Omental fat pad (tissue), 4 donors: ENCODE data around the gene VPS11. TPM values are rescaled to one million over a fixed set of nuclear protein-coding genes. Genes with fewer than 3 reads are reported as not detected.
"Not testable (repeated sequence)": the region's sequence is repeated elsewhere in the genome, so short reads cannot be mapped to it uniquely, and the experiment has no call there.

Experiments
- ATAC-seq: fragments of 150-250 bp; one replicate; pipeline ENCODE4 v1.9.1; 2016; ENCODE audit warnings: mild to moderate bottlenecking, moderate library complexity; ENCODE audit not compliant: low FRiP score
- DNase-seq: peaks from one replicate; pipeline ENCODE4 v3.0.0-alpha.2; 2019; ENCODE audit warnings: low spot score
- total RNA-seq, 4 donors: library from RNA; depleted of rRNA; stranded (reverse); fragments of >200 nt; gene quantifications; one replicate each; pipeline ENCODE4 v1.1.0, GENCODE V29; 2016
- TF ChIP-seq, protein P1 (sequence below), 3 donors: fragments of 450-650 bp; IDR thresholded peaks; one replicate each; pipeline ENCODE4 v1.5.1; 2016 to 2017; ENCODE audit warnings: antibody characterized with exemption in 3 of 3, mild to moderate bottlenecking in 3 of 3, moderate library complexity in 2 of 3

Gene VPS11
- total RNA-seq, 4 donors from 2014 or later, result 31.5 to 39.2 (median 32.7) TPM

DNA sequence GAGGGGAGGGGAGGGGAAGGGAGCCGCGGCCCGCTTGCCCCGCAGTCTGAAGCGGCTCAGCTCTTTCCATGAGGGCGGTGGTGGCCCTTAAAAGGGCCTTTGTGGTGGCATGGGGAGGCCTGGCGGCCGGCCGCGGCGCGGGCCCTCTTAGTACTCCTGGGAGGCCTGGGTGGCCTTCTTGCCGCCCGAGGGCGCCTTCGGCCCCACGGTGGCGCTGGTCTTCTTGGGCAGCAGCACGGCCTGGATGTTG, 27.1 kb downstream of the VPS11 start:
- no peak for DNase-seq
- peak; percentile 75 for ATAC-seq
- TF ChIP-seq, protein P1, sequence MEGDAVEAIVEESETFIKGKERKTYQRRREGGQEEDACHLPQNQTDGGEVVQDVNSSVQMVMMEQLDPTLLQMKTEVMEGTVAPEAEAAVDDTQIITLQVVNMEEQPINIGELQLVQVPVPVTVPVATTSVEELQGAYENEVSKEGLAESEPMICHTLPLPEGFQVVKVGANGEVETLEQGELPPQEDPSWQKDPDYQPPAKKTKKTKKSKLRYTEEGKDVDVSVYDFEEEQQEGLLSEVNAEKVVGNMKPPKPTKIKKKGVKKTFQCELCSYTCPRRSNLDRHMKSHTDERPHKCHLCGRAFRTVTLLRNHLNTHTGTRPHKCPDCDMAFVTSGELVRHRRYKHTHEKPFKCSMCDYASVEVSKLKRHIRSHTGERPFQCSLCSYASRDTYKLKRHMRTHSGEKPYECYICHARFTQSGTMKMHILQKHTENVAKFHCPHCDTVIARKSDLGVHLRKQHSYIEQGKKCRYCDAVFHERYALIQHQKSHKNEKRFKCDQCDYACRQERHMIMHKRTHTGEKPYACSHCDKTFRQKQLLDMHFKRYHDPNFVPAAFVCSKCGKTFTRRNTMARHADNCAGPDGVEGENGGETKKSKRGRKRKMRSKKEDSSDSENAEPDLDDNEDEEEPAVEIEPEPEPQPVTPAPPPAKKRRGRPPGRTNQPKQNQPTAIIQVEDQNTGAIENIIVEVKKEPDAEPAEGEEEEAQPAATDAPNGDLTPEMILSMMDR (IDR thresholded peaks at IDR 0.05), result peak in 1 of 3 donors; percentile 18

DNA sequence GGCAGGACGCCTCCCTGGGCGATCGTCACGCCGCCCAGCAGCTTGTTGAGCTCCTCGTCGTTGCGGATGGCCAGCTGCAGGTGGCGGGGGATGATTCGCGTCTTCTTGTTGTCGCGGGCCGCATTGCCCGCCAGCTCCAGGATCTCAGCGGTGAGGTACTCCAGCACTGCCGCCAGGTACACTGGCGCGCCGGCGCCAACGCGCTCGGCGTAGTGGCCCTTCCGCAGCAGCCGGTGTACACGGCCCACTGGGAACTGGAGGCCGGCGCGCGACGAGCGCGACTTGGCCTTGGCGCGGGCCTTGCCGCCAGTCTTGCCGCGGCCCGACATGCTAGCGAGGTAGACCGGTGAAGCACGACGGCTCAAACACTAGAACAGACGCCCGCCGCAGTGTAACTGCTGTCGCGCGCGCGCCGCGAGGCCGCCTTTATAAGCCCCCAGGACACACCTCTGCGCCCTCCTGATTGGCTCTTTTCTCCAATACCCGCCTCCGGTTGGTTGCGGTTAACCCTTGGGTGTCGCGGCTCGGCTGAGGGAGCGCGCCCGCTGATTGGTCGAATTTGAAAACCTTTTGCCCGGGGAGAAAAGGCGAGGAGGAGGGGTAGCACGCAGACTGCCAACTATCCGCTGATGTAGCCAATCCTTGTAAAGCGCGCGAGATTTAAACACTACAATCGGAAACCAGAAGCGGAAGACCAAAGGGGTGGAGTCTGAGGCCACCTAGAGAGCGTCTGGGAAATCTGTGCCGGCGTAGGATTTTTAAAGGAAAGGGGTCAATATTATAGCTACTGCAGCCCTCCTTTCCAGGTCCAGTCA, 27.7 kb downstream of the VPS11 start:
- peak; percentile 92 for ATAC-seq
- TF ChIP-seq, protein P1 (IDR thresholded peaks at IDR 0.05), result no peak

DNA sequence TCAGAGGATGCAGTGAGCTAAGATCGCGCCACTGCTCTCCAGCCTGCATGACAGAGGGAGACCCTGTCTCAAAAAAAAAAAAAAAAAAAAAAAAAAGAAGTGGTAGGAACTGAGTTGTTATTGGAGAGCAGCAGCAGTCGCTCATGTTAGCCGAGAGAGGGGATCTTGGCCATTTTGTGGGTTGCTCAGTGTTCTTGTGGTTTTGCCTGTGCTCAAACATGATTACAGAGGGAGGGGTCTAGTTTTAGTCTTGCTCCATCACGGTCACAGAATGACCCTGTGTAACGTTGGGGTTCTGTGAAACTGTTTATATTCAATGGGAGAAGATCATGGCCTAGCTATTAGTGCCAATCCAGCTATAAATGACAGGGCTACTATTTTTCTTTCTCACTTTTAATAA, 32.1 kb downstream of the VPS11 start:
- TF ChIP-seq, protein P1 (IDR thresholded peaks at IDR 0.05), result no peak
- ATAC-seq, result no peak
- DNase-seq, result no peak

More for the DNA sequence above, 27.7 kb downstream of the VPS11 start:
- peak; percentile 97 for DNase-seq

DNA sequence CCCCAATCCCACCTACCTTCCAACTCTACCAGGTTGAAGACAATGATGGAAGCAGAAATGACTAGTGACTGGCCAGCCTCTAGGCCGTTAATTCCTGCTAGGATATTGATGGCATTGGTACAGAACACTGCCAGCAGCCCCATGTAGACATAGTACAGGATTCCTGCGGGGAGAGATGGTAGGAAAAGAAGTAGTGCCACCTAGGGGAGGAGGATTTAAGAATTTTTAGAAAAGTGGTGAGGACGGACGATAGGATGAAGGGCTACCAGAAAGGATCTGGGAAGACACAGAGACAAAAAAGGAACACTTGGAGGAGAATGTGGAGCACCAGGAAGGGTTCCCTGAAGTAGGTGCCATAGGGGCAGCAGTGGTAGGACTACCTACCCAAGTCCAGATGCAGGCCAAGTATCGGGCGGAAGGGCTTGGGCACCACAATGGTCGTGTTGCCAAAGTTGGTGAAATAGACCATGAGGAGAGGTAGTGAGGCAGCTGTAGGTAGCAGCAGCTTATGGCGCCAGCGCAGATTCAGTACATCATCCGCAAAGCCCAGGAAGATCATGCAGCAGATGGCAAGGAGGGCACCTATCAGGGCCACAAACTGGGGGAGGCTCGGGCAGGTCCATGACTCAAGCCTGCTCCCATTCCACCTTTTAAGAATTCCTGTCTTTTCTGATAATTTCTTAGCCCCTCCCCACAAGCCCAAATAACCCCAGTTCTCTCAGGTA, 32.8 kb downstream of the VPS11 start:
- DNase-seq, result no peak
- TF ChIP-seq, protein P1 (IDR thresholded peaks at IDR 0.05), result no peak

DNA sequence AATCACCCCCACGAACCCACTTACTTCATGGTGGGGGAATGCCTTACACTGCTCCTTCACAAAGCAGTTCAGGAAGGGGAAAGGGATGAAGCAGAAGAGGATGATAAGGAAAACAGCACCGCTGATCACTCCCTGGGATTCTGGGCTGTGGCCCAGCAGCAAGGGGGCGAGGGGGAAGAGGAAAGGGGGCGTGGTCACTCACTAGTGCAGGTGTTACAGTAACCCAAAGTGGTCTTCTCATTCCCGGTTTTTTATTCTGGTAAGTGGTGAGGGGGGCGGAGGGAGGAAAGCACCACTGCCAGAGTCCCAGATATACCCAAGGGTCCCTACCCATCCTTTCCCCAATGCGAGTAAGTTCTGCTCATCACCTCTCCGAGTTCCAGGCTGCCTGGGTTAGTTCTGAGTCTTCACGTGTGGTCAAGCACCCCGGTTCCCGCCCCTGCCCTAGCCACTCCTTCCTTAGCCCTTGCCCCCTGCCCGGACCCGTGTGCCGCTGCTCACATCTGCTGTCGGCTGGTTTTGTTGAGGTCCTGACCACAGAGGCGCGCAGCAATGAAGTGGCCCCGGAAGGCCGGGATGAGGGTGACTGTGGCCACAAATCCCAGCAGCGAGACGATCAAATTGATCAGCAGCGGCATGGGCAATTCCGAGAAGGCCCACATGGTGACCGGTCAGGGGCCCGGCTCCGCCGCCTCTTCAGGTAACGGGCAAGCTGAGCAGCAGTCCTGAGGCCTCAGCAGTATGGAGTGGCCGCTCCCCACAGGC, 33.6 kb downstream of the VPS11 start:
- peak; percentile 37 for ATAC-seq
- TF ChIP-seq, protein P1 (IDR thresholded peaks at IDR 0.05), result no peak
- DNase-seq, result no peak

More for the DNA sequence above, 32.8 kb downstream of the VPS11 start:
- ATAC-seq, result no peak

DNA sequence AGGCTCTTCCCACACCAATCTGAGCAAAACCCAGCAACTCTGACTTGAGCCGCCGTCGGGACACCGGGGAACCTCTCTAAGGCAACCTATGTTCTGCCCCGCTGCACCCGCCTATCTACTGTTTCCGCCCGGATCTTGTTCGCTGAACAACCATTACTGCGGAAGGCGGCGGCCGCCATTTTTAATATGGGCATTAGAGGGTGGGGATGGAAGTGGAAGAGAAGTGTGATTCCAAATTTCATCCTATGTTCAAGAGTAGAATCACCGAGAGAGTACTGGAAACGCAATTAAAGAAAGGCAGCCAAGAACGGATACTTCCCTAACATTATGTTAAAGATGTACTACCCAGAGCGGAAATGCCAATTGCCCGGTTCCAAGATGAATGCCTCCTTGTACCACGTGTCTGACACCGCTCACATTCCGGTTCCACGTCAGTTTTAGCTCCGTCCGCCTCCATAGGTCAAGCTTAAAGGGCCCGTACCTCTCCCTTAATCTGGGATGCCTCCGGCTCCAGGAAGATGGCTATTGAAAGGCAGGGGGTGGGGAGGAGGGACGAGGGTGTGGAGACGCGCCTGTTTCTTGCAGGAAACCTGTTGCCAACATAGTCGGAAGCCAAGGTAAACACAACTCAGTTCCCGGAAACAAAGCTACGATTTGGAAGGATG, 34.3 kb downstream of the VPS11 start, which contains the start of gene DPAGT1:
Gene DPAGT1 (minus strand): TSS at position 95 of the 665 bp plus-strand sequence. CDS start 198 bp downstream, outside the sequence.
- peak; percentile 69 for DNase-seq
- peak; percentile 91 for ATAC-seq
- TF ChIP-seq, protein P1 (IDR thresholded peaks at IDR 0.05), result no peak

DNA sequence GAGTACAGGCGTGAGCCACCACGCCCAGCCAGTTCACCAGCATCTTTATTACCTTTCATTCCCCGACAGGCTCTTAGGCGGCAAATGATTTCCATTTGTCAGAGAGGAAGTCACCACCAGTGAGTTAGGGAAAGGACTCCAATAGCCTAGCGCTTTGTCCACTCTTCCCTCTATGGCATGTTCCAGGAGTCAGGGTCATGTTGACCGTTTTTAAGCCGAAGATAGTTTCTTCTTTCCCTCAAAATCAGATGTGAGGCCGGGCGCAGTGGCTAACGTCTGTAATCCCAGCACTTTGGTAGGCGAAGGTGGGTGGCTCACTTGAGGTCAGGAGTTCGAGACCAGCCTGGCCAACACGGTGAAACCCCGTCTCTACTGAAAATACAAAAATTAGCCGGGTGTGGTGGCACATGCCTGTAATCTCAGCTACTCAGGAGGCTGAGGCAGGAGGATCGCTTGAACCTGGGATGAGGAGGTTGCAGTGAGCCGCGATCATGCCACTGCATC, 35.6 kb downstream of the VPS11 start:
- ATAC-seq, DNase-seq: not testable (repeated sequence)
